Fibroblast of lung (primary cell): ENCODE data around the gene BPGM.
A peak's percentile ranks its signal among the peaks of the same experiment; 100 is the strongest.

Source experiments
- EZH2 ChIP-seq: IDR thresholded peaks from 2 replicates; pipeline ENCODE4 v1.5.1; 2012; ENCODE audit warnings: low read length, control low read depth, mild to moderate bottlenecking; ENCODE audit errors: missing control alignments
- TF ChIP-seq, protein P1 (sequence below), 2 donors: IDR thresholded peaks in 1 of 2; conservative IDR thresholded peaks in 1 of 2; 1 replicate in 1 of 2; 2 replicates in 1 of 2; pipeline ENCODE4 v1.5.1; 2011 to 2012; ENCODE audit warnings: low read length in 2 of 2, control low read depth in 1 of 2, inconsistent platforms in 1 of 2, low read depth in 1 of 2, mild to moderate bottlenecking in 1 of 2

DNA sequence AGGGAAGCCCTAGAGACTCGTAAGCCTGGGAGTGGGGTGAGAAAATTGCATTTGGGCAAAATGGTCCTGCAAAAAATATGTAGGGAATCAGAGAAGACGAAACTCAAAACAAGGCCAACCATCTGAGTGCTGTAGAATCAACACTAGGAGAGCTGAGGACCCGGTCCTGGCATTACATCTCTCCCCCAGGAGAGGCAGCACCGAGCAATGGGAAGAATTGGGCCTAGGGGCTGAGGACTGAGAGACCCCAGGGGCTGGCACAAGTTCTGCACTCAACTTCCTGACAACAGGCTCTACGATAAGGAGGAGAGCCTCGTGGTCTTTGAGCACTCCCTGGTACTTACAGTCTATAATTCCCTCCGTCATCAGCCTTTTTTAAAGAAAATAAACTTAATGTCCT, 47.6 kb downstream of the BPGM start:
- TF ChIP-seq, protein P1, sequence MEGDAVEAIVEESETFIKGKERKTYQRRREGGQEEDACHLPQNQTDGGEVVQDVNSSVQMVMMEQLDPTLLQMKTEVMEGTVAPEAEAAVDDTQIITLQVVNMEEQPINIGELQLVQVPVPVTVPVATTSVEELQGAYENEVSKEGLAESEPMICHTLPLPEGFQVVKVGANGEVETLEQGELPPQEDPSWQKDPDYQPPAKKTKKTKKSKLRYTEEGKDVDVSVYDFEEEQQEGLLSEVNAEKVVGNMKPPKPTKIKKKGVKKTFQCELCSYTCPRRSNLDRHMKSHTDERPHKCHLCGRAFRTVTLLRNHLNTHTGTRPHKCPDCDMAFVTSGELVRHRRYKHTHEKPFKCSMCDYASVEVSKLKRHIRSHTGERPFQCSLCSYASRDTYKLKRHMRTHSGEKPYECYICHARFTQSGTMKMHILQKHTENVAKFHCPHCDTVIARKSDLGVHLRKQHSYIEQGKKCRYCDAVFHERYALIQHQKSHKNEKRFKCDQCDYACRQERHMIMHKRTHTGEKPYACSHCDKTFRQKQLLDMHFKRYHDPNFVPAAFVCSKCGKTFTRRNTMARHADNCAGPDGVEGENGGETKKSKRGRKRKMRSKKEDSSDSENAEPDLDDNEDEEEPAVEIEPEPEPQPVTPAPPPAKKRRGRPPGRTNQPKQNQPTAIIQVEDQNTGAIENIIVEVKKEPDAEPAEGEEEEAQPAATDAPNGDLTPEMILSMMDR (conservative IDR thresholded peaks at IDR 0.05 in 1 of 2, IDR thresholded peaks at IDR 0.05 in 1 of 2; ENCODE audit: low read depth in 1 of 2, low read length in 2 of 2): peak; percentile 22 to 34
- no peak for TF ChIP-seq EZH2
